B cell (primary cell): ENCODE results near the gene MYL11. TPM values are rescaled to one million over a fixed set of nuclear protein-coding genes. Genes with fewer than 3 reads are reported as not detected.

Experiments
- ATAC-seq: fragments of 200-7000 bp; cut with Tn5 transposase; one replicate; pipeline ENCODE4 v1.10.0; 2021; ENCODE audit warnings: low read depth, mild to moderate bottlenecking, moderate number of reproducible peaks, moderate library complexity
- CTCF ChIA-PET: fragments of 350-600 bp; sonication (Branson Sonifier 250); formaldehyde crosslinking; loops from one replicate; lab custom pipeline; 2021; ENCODE audit warnings: antibody characterized with exemption, inconsistent platforms; lab: Charles Lee
- POLR2A ChIA-PET: fragments of 350-600 bp; sonication (Branson Sonifier 250); formaldehyde crosslinking; loops from one replicate; lab custom pipeline; 2021; ENCODE audit warnings: antibody characterized with exemption; lab: Charles Lee
- DNase-seq: peaks from one replicate; pipeline ENCODE4 v3.0.0; 2013
- H2AFZ ChIP-seq: 2 replicates; pipeline ENCODE4 v1.6.1; 2012; ENCODE audit warnings: mild to moderate bottlenecking, low read depth, low read length; ENCODE audit not compliant: insufficient read depth, poor library complexity, severe bottlenecking
- H3K27ac ChIP-seq, 2 donors: 1 replicate in 1 of 2; 2 replicates in 1 of 2; pipeline ENCODE4 v1.5.1; 2012 to 2013; ENCODE audit warnings: low read length in 2 of 2, mild to moderate bottlenecking in 2 of 2, moderate library complexity in 1 of 2
- H3K27me3 ChIP-seq, 4 experiments: fragments of 200-600 bp in 1 of 4; sonication (generic) in 1 of 4; replicated peaks in 1 of 4; 1 replicate in 2 of 4; 2 replicates in 2 of 4; pipeline versions ENCODE4 v1.6.1 to v1.7.0; 2013 to 2016; ENCODE audit warnings: low read length in 3 of 4, mild to moderate bottlenecking in 2 of 4, mixed read lengths in 1 of 4, moderate library complexity in 1 of 4; ENCODE audit not compliant: insufficient read depth in 4 of 4, control insufficient read depth in 3 of 4; ENCODE audit errors: control extremely low read depth in 1 of 4
- H3K36me3 ChIP-seq, 2 experiments: replicated peaks in 1 of 2; 1 replicate in 1 of 2; 2 replicates in 1 of 2; pipeline versions ENCODE4 v1.6.1 to v1.7.1; 2013; ENCODE audit warnings: low read length in 1 of 2; ENCODE audit not compliant: insufficient read depth in 2 of 2, control insufficient read depth in 1 of 2; ENCODE audit errors: control extremely low read depth in 1 of 2, extremely low read depth in 1 of 2
- H3K4me1 ChIP-seq, 2 donors: fragments of 200-600 bp in 1 of 2; sonication (generic) in 1 of 2; 1 replicate in 1 of 2; 2 replicates in 1 of 2; pipeline versions ENCODE4 v1.5.1 to v1.6.1; 2013 to 2017; ENCODE audit warnings: low read length in 2 of 2; ENCODE audit not compliant: control insufficient read depth in 2 of 2, insufficient read depth in 2 of 2
- H3K4me2 ChIP-seq: replicated peaks from 2 replicates; pipeline ENCODE3; 2012; ENCODE audit warnings: mild to moderate bottlenecking, low read depth, low read length; ENCODE audit not compliant: poor library complexity, severe bottlenecking
- H3K4me3 ChIP-seq, 5 experiments: fragments of 200-600 bp in 1 of 5; sonication (generic) in 1 of 5; 1 replicate in 3 of 5; 2 replicates in 2 of 5; pipeline versions ENCODE4 v1.5.1 to v1.7.0; 2011 to 2016; ENCODE audit warnings: low read length in 4 of 5, mild to moderate bottlenecking in 4 of 5, low read depth in 2 of 5, control low read depth in 1 of 5, moderate library complexity in 1 of 5; ENCODE audit not compliant: insufficient read depth in 1 of 5; ENCODE audit errors: control extremely low read depth in 1 of 5, extremely low read depth in 1 of 5
- H3K79me2 ChIP-seq: fragments of 200-600 bp; sonication (generic); one replicate; pipeline ENCODE4 v1.6.0; 2016; ENCODE audit warnings: low read length; ENCODE audit not compliant: control insufficient read depth, insufficient read depth
- H3K9ac ChIP-seq: fragments of 200-600 bp; sonication (generic); 2 replicates; pipeline ENCODE4 v1.6.1; 2017; ENCODE audit warnings: mild to moderate bottlenecking, low read length, moderate library complexity
- H3K9me3 ChIP-seq, 3 donors: one replicate each; pipeline versions ENCODE4 v1.6.1 to v1.7.1; 2013; ENCODE audit warnings: low read length in 2 of 3; ENCODE audit not compliant: control insufficient read depth in 2 of 3, insufficient read depth in 1 of 3; ENCODE audit errors: control extremely low read depth in 1 of 3
- H4K20me1 ChIP-seq: 2 replicates; pipeline ENCODE4 v1.6.0; 2012; ENCODE audit warnings: mild to moderate bottlenecking, low read length; ENCODE audit not compliant: insufficient read depth, control insufficient read depth, poor library complexity, severe bottlenecking
- H3K27ac Mint-ChIP-seq: one replicate; pipeline ENCODE4 v1.8.0; 2021; ENCODE audit warnings: mixed read lengths
- H3K27me3 Mint-ChIP-seq: one replicate; pipeline ENCODE4 v1.8.0; 2021; ENCODE audit warnings: mixed read lengths
- H3K4me1 Mint-ChIP-seq: one replicate; pipeline ENCODE4 v1.8.0; 2021; ENCODE audit warnings: mixed read lengths
- H3K4me3 Mint-ChIP-seq: one replicate; pipeline ENCODE4 v1.8.0; 2021; ENCODE audit warnings: mixed read lengths
- H3K9me3 Mint-ChIP-seq: one replicate; pipeline ENCODE4 v1.8.0; 2022; ENCODE audit warnings: mixed read lengths; ENCODE audit not compliant: insufficient read depth
- CTCF ChIP-seq: fragments of 200-600 bp; IDR thresholded peaks from one replicate; pipeline ENCODE4 v1.8.0; 2022; ENCODE audit warnings: antibody characterized with exemption, mild to moderate bottlenecking
- EZH2 ChIP-seq: IDR thresholded peaks from 2 replicates; pipeline ENCODE4 v1.6.1; 2012; ENCODE audit warnings: borderline replicate concordance, low read depth, mild to moderate bottlenecking, moderate library complexity, low read length; ENCODE audit not compliant: insufficient read depth, poor library complexity, severe bottlenecking
- WGBS: methylation state at CpG from one replicate; pipeline ENCODE4 v1.1.5; 2013; ENCODE audit warnings: missing lambda C conversion rate; ENCODE audit not compliant: insufficient coverage; 5-methylcytosine and 5-hydroxymethylcytosine counted together
- intact Hi-C: fragments of 100-400 bp; cut with micrococcal nuclease; formaldehyde crosslinking; loops from one replicate; pipeline ENCODE4 v1.10.0; 2022
- polyA plus RNA-seq: library from polyadenylated mRNA; depleted of rRNA; stranded (reverse); fragments of >200 nt; gene quantifications from 2 replicates; pipeline ENCODE4 v1.2.3, GENCODE V29; 2012
- total RNA-seq, 2 donors: library from RNA; stranded (reverse); fragments of 120-200 nt in 1 of 2; gene quantifications; 1 replicate in 1 of 2; 2 replicates in 1 of 2; pipeline versions ENCODE4 v1.2.3 to v1.2.4, GENCODE V29; 2013 to 2022

Gene MYL11
- total and polyA plus RNA-seq, 2 donors (not counting 1 experiment from before 2014, with no cell fraction given): 3.6 TPM; not detected in 1

GRCh38 chr16:30409125-30410060 lies 34.8 kb downstream of the MYL11 start:
- no peaks in the 10 kb centered on the region for H3K27me3 ChIP-seq
- H2AFZ ChIP-seq: peak overlapping the region; percentile 30
- H3K9me3 ChIP-seq: no peaks in the 10 kb centered on the region
- H3K27me3 Mint-ChIP-seq: peaks cover 3% of the 10 kb centered on the region
- DNase-seq (peak; percentile 91), ATAC-seq (peak; percentile 54)
- CTCF ChIA-PET: interaction anchor here (0.7 to 5.4 kb wide), 36 partner anchors 8 to 368 kb away, joined by 3 to 65 read pairs (median 4); partner anchors contain the start of genes ALDOA, CD2BP2, DCTPP1 and GDPD3
- H3K4me3 Mint-ChIP-seq: peak overlapping the region; percentile 62
- H3K4me3 ChIP-seq: no peak overlapping the region
- H3K36me3 ChIP-seq: peaks cover 0 to 7% of the 10 kb centered on the region in 2 experiments
- peak overlapping the region; percentile 56 for H3K4me2 ChIP-seq
- H3K27ac ChIP-seq: peak overlapping the region in 1 of 2 donors; percentile 33
- TF ChIP-seq CTCF: peak; percentile 93
- TF ChIP-seq EZH2: no peak
- intact Hi-C loops: loop anchor here (1.0 to 2.0 kb wide), 2 partner anchors 15 to 27 kb away; partner anchors contain the start of genes SEPTIN1 and ZNF48
- no peak overlapping the region for H3K9ac ChIP-seq
- POLR2A ChIA-PET: interaction anchor here (0.6 to 1.9 kb wide), 12 partner anchors 10 to 519 kb away, joined by 3 to 11 read pairs (median 4); partner anchors contain the start of genes CD2BP2, DCTPP1, SEPTIN1 and TBC1D10B
- H4K20me1 ChIP-seq: no peaks in the 10 kb centered on the region
- H3K4me1 Mint-ChIP-seq: peaks cover 21% of the 10 kb centered on the region
- H3K79me2 ChIP-seq: peaks cover 8% of the 10 kb centered on the region
- peak overlapping the region; percentile 76 for H3K27ac Mint-ChIP-seq
- no peaks in the 10 kb centered on the region for H3K9me3 Mint-ChIP-seq
- WGBS: 20% methylated on average over 8 of the region's 15 CpGs
- peaks cover 15 to 23% of the 10 kb centered on the region in 2 donors for H3K4me1 ChIP-seq
